Measurements from ENCODE around the gene TMOD4.
A peak's percentile ranks its signal among the peaks of the same experiment; 100 is the strongest.
"Not testable (repeated sequence)": the region's sequence is repeated elsewhere in the genome, so short reads cannot be mapped to it uniquely, and the experiment has no call there.

TMOD4 gene

GRCh38 chr1:151175863-151176262, at the start of gene TMOD4:
Gene TMOD4 (minus strand): TSS chr1:151175981. CDS start chr1:151174875, 1,106 bp downstream.
- no peak for DNase-seq

GRCh38 chr1:151222130-151222529, 46.3 kb upstream of the TMOD4 start:
- no peak for DNase-seq

- DNase-seq = no peak
These were observed 45.8 kb upstream of the TMOD4 start for GRCh38 chr1:151221616-151222015.

- no peak for DNase-seq
These were observed 37.8 kb upstream of the TMOD4 start for GRCh38 chr1:151213560-151213959.

GRCh38 chr1:151211972-151212705, 36.4 kb upstream of the TMOD4 start:
- DNase-seq = peak; percentile 6

GRCh38 chr1:151210830-151211229, 35.0 kb upstream of the TMOD4 start:
- DNase-seq = no peak

DNA sequence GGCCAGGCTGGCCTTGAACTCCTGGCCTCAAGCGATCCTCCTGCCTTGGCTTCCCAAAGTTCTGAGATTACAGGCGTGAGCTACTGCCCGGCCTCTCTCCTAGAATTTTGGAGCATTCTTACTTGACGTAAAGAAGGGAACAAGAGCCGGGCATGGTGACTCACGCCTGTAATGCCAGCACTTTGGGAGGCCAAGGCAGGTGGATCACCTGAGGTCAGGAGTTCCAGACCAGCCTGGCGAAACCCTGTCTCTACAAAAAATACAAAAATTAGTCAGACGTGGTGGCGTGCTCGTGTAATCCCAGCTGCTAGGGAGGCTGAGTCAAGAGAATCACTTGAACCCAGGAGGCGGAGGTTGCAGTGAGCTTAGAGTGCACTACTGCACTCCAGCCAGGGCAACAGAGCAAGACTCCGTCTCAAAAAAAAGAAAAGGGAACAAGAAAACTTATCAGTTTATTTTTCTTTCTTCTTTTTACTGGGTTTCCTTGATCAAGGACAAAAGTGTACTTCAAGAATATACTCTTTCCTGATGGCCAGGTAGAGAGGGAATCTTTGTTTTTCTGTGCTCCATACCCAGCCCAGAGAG, 29.7 kb upstream of the TMOD4 start:
- not testable (repeated sequence) for DNase-seq

- peak; percentile 4 for DNase-seq
These were observed 24.2 kb upstream of the TMOD4 start for GRCh38 chr1:151199873-151200581.

DNA sequence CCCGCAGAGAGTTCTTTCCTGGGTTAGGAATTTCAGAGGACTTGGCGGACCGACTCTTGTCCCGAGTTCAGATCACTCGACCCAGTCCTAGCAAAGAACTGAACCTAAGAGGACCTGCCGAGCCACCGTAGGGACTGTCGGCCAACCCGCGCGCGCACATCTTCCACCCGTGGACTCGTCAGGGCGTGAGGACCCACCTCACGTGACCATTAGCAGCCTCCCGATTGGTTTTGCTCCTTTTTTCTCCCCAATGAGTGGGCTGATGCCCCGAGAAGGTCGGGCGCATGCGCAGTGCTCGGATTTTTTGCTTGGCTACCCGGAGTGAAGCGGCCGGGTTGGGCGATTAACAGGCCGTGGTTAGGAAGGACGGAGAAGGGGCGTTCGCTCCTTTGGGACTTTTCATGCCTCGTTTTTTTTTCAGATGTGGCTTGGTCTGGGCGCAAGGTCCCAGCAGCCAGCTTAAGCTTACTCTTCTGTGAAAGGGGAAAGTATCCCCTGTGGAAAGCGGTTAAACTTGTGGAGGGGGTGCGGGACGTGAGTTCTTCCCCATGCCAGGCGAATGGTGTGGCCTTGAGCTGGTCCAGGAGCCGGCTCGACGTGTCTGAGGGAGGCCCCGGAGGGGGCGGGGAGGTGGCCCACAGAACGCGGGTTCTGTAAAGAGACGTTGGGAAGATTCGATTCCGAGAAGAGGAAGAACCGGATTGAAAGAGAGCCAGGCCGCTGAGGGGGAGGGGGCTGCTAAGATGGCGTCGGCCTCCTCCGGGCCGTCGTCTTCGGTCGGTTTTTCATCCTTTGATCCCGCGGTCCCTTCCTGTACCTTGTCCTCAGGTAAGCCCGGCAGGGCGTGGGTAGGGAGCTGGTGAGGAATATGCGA, 22.7 kb upstream of the TMOD4 start, which contains the start of gene PIP5K1A:
Gene PIP5K1A (plus strand): TSS at position 299 of the 874 bp plus-strand sequence. CDS start 445 bp downstream, at position 744.
- peak; percentile 99 for DNase-seq

DNA sequence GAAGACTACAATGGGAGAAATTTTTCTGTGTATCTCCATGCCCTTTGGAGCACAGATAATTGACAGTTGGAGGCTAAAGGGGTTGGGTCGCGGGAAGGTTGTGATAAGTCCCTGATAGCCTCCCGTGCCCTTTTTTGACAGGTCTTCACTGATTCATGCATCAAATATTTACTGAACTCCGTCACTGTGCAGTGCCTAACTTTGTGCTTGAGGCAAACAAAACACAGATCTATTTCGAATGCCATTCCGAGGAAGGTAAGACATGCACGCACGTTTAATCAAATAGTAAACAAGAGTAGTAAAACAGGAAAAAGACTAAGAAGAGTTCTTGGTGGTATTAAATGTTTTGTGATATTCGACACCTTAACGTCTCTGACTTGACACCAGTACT, 22.1 kb upstream of the TMOD4 start:
- no peak for DNase-seq

GRCh38 chr1:151196292-151196800, 20.6 kb upstream of the TMOD4 start:
- peak; percentile 75 for DNase-seq

DNA sequence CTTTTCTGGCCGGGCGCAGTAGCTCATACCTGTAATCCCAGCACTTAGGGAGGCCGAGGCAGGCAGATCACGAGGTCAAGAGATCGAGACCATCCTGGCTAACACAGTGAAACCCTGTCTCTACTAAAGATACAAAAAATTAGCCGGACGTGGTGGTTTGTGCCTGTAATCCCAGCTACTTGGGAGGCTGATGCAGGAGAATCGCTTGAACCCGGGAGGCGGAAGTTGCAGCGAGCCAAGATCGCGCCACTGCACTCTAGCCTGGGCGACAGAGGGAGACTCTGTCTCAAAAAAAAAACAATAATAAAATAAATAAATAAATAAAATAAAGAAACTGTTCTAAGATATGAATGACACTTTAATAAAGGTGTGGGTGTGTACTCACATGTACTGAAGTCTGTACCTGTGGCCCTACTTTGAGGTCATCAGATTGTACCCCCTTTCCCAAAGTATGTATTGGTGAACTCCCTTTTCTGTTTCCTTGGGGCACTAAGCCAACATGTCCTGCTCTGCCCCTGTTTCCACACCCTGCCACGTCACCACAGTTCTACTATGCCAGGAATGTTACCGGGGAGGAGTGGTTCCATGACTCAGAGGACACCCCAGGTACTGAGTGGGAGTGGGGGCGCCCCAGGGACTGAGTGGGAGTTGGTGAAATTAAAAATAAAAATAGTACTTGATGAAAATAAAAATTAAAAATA, 19.3 kb upstream of the TMOD4 start:
- DNase-seq = not testable (repeated sequence)

DNA sequence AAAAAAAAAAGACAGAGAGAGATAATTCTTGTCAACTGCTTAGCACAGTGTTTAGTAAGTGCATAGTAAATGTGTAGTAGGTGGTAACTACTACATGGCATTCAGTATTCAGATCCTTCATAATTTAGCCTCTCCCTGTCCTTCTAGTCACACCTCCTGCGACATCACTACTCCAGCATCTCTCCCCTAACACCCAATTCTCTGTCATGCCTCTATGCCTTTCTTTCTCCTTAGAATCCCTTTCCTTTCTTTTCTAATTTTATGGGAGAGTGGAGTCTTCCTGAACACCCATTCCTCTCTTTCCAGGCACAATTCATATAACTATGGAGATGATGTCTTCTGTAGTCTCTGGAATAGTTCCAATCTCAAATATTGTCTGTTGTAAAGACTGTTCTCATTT, 18.1 kb upstream of the TMOD4 start:
- no peak for DNase-seq

GRCh38 chr1:151193304-151193703, 17.5 kb upstream of the TMOD4 start:
- DNase-seq = no peak

GRCh38 chr1:151192047-151192446, 16.3 kb upstream of the TMOD4 start:
- DNase-seq = no peak

GRCh38 chr1:151189637-151190445, 14.1 kb upstream of the TMOD4 start, which contains the start of gene VPS72:
Gene VPS72 (minus strand): TSS chr1:151190197. CDS start chr1:151190121, 76 bp downstream.
- peak; percentile 87 for DNase-seq

GRCh38 chr1:151188667-151189066, 12.9 kb upstream of the TMOD4 start:
- DNase-seq = not testable (repeated sequence)

DNA sequence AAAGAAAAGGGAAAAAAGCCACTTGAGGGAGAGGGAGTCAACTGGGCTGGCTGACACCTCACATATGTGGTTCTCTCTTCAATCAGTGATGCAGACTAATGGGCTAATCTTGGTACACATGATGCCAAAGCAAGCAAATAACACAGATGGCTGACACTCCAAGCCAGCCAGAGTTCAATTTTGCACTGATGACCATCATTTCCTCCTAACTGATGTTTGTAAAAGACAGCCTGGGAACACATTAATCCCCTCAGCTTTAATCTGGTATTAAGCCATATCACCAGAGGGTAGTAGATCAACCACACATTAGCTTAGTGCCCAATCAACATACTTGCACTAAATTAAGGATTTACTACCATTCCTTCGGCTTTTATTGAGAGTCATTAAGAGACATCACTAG, 11.4 kb upstream of the TMOD4 start:
- no peak for DNase-seq

DNA sequence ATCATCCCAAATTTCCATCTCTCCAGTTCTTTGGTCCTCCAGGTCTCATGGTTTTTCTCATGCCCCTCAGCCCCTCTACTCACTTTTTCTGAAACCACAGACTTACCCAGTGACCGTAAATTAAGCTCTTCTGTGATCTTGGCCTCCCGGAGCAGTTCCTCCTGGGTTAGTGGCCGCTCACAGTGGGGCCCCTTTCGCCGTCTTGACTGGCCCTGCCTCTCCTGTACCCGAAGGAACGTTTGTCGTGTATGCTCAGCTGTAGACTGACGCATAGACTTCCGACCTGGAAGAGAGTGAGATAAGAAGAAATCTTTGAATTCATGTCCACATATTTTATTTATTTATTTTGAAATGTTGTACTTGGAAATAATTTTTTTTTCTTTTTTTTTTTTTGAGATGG, 8.4 kb upstream of the TMOD4 start:
- no peak for DNase-seq

- DNase-seq = no peak
These were observed 799 bp upstream of the TMOD4 start for GRCh38 chr1:151176514-151177045.
